ENCODE data around the gene ASAP2.
A peak's percentile ranks its signal among the peaks of the same experiment; 100 is the strongest.

Gene ASAP2

DNA sequence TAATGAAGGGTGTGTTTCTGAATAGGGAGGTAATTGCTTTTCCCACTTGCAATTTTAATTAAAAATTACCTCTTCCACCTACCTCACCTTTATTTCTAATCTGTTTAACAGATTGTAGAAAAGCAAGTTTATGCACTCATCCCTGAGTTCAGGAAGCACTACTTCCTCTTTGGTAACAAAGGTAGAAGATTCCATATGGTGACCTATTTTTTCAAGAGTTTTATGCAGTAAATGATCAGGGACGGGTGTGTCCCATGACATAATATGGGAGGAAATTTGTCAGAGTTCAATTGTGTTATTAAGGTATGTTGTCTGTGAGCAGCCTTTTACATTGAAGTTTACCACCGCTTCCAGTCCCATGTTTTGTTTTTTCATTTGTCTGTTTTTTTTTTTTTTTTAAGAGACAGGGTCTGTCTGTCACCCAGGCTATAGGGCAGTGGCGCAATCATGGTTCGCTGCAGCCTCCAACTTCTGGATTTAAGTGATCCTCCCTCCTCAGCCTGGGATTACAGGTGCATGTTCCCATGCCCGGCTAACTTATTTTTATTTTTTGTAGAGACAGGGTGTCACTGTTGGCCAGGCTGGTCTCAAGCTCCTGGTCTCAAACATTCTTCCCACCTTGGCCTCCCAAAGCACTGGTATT, 68.2 kb downstream of the ASAP2 start:
- DNase-seq (ENCODE audit: low spot score), result no peak

DNA sequence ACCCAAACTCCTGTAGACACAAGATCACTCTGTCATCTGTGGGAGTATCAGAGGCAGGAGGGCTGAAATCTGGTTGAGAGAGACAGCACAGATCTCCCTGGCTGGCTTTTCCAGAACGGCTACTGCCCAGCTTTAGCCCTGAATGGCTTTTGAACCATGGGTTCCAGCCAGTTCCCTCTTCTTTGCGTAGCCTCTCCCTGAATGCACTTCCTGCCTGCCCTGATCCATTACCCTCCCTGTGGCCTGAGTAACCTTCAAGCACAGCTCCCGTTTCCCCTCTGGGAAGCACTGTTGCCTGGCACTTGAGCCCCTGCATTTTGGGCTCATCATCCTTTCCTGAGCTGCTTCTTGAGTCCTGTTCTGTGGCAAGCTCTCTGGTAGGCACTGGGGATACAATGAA, 68.8 kb downstream of the ASAP2 start:
- Histone ChIP-seq H2BK5ac (ENCODE audit: low read length) (no peak overlapping the region), H3K9ac (ENCODE audit: low read depth, low read length, poor library complexity) (peak overlapping the region; percentile 66), H3K27ac (replicated peaks; ENCODE audit: low read length) (no peak overlapping the region), H3K4me2 (ENCODE audit: insufficient read depth, low read length, poor library complexity, severe bottlenecking) (no peak overlapping the region), H3K23ac (ENCODE audit: low read depth, low read length, poor library complexity) (no peak overlapping the region), H2BK12ac (ENCODE audit: low read length) (no peak overlapping the region), H3K27me3 (ENCODE audit: control insufficient read depth in 3 of 3, insufficient read depth in 3 of 3, low read depth in 1 of 3, low read length in 3 of 3) (no peaks in the 10 kb centered on the region), H3K4me3 (ENCODE audit: low read length in 2 of 2) (no peak overlapping the region), H3K4me1 (ENCODE audit: control insufficient read depth in 2 of 2, insufficient read depth in 1 of 2, low read depth in 1 of 2, low read length in 2 of 2) (peaks cover 2 to 4% of the 10 kb centered on the region in 2 donors), H3K79me1 (ENCODE audit: low read depth, low read length) (peaks cover 6% of the 10 kb centered on the region), H2BK15ac (ENCODE audit: low read length) (no peak overlapping the region), H3K4ac (ENCODE audit: low read length) (no peak overlapping the region), H2BK120ac (ENCODE audit: low read depth, low read length) (no peak overlapping the region), H3K9me3 (replicated peaks in 1 of 2; ENCODE audit: control insufficient read depth in 2 of 2, insufficient read depth in 1 of 2, low read depth in 1 of 2, low read length in 2 of 2) (peaks cover 0 to 12% of the 10 kb centered on the region in 2 donors), H4K91ac (ENCODE audit: low read depth, low read length, poor library complexity) (no peak overlapping the region), H3K14ac (ENCODE audit: low read length) (no peak overlapping the region), H3K36me3 (replicated peaks in 1 of 2; ENCODE audit: control insufficient read depth in 2 of 2, insufficient read depth in 2 of 2, low read length in 2 of 2) (peaks cover 6 to 12% of the 10 kb centered on the region in 2 donors), H2AFZ (ENCODE audit: low read length) (no peak overlapping the region), H4K8ac (ENCODE audit: low read depth, low read length) (no peak overlapping the region), H3K18ac (ENCODE audit: low read length) (no peak overlapping the region), H2AK5ac (ENCODE audit: low read depth, low read length) (no peak overlapping the region)
- no peak for DNase-seq (ENCODE audit: low spot score)
- WGBS, 2 donors (ENCODE audit: extremely low coverage in 2 of 2, insufficient read length in 2 of 2, insufficient replicate concordance in 1 of 2), result no CpG with 5 or more reads among the region's 3 CpGs

More for the DNA sequence above, 68.2 kb downstream of the ASAP2 start:
- H3K9me3 ChIP-seq (replicated peaks in 1 of 2; ENCODE audit: control insufficient read depth in 2 of 2, insufficient read depth in 1 of 2, low read depth in 1 of 2, low read length in 2 of 2), result peaks cover 0 to 12% of the 10 kb centered on the region in 2 donors
- WGBS, 2 donors (ENCODE audit: extremely low coverage in 2 of 2, insufficient read length in 2 of 2, insufficient replicate concordance in 1 of 2), result no CpG with 5 or more reads among the region's 5 CpGs
- no peak overlapping the region for H3K23ac ChIP-seq (ENCODE audit: low read depth, low read length, poor library complexity)
- no peak overlapping the region for H2AFZ ChIP-seq (ENCODE audit: low read length)
- H3K4me3 ChIP-seq (ENCODE audit: low read length in 2 of 2), result no peak overlapping the region
- no peak overlapping the region for H4K91ac ChIP-seq (ENCODE audit: low read depth, low read length, poor library complexity)
- no peaks in the 10 kb centered on the region for H3K27me3 ChIP-seq (ENCODE audit: control insufficient read depth in 3 of 3, insufficient read depth in 3 of 3, low read depth in 1 of 3, low read length in 3 of 3)
- H2AK5ac ChIP-seq (ENCODE audit: low read depth, low read length), result no peak overlapping the region
- H3K4me2 ChIP-seq (ENCODE audit: insufficient read depth, low read length, poor library complexity, severe bottlenecking), result no peak overlapping the region
- H2BK120ac ChIP-seq (ENCODE audit: low read depth, low read length), result no peak overlapping the region
- H3K27ac ChIP-seq (replicated peaks; ENCODE audit: low read length), result no peak overlapping the region
- no peak overlapping the region for H3K14ac ChIP-seq (ENCODE audit: low read length)
- H3K4me1 ChIP-seq (ENCODE audit: control insufficient read depth in 2 of 2, insufficient read depth in 1 of 2, low read depth in 1 of 2, low read length in 2 of 2), result peaks cover 4 to 9% of the 10 kb centered on the region in 2 donors
- H3K9ac ChIP-seq (ENCODE audit: low read depth, low read length, poor library complexity), result no peak overlapping the region
- no peak overlapping the region for H2BK12ac ChIP-seq (ENCODE audit: low read length)
- no peak overlapping the region for H2BK15ac ChIP-seq (ENCODE audit: low read length)
- no peak overlapping the region for H2BK5ac ChIP-seq (ENCODE audit: low read length)
- no peak overlapping the region for H3K4ac ChIP-seq (ENCODE audit: low read length)
- H3K18ac ChIP-seq (ENCODE audit: low read length), result no peak overlapping the region
- no peak overlapping the region for H4K8ac ChIP-seq (ENCODE audit: low read depth, low read length)
- peaks cover 6% of the 10 kb centered on the region for H3K79me1 ChIP-seq (ENCODE audit: low read depth, low read length)
- peaks cover 6% of the 10 kb centered on the region in 2 donors for H3K36me3 ChIP-seq (replicated peaks in 1 of 2; ENCODE audit: control insufficient read depth in 2 of 2, insufficient read depth in 2 of 2, low read length in 2 of 2)

DNA sequence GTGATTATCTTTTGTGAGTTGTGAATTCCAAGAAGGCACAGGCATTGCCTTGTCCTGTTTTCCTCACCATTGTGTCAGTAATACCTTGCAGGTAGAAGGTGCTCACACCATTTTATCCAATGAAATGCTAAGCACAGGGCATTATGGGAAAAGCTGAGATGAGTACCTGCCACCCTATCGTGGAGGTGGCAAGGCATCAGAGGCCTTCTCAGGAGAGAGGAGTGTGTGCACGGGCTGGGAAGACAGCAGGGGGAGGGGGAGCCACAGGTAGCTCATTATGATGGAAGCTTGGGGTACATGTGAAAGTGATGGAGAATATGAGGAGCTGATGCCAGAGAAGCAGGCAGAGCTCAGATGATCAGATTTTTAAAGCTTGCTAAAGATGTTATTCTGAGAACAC, 69.5 kb downstream of the ASAP2 start:
- no peaks in the 10 kb centered on the region for H3K27me3 ChIP-seq (ENCODE audit: control insufficient read depth in 3 of 3, insufficient read depth in 3 of 3, low read depth in 1 of 3, low read length in 3 of 3)
- no peak overlapping the region for H4K8ac ChIP-seq (ENCODE audit: low read depth, low read length)
- no peak for DNase-seq (ENCODE audit: low spot score)
- WGBS, 2 donors (ENCODE audit: extremely low coverage in 2 of 2, insufficient read length in 2 of 2, insufficient replicate concordance in 1 of 2), result no CpG with 5 or more reads among the region's 2 CpGs
- peaks cover 0 to 12% of the 10 kb centered on the region in 2 donors for H3K9me3 ChIP-seq (replicated peaks in 1 of 2; ENCODE audit: control insufficient read depth in 2 of 2, insufficient read depth in 1 of 2, low read depth in 1 of 2, low read length in 2 of 2)
- no peak overlapping the region for H2AFZ ChIP-seq (ENCODE audit: low read length)
- H3K23ac ChIP-seq (ENCODE audit: low read depth, low read length, poor library complexity), result no peak overlapping the region
- H3K4me1 ChIP-seq (ENCODE audit: control insufficient read depth in 2 of 2, insufficient read depth in 1 of 2, low read depth in 1 of 2, low read length in 2 of 2), result peaks cover 2 to 4% of the 10 kb centered on the region in 2 donors
- H3K14ac ChIP-seq (ENCODE audit: low read length), result no peak overlapping the region
- no peak overlapping the region for H2BK15ac ChIP-seq (ENCODE audit: low read length)
- peaks cover 6 to 18% of the 10 kb centered on the region in 2 donors for H3K36me3 ChIP-seq (replicated peaks in 1 of 2; ENCODE audit: control insufficient read depth in 2 of 2, insufficient read depth in 2 of 2, low read length in 2 of 2)
- H3K9ac ChIP-seq (ENCODE audit: low read depth, low read length, poor library complexity), result no peak overlapping the region
- H3K18ac ChIP-seq (ENCODE audit: low read length), result no peak overlapping the region
- peaks cover 6% of the 10 kb centered on the region for H3K79me1 ChIP-seq (ENCODE audit: low read depth, low read length)
- no peak overlapping the region for H2BK12ac ChIP-seq (ENCODE audit: low read length)
- no peak overlapping the region for H2BK120ac ChIP-seq (ENCODE audit: low read depth, low read length)
- no peak overlapping the region for H3K4me3 ChIP-seq (ENCODE audit: low read length in 2 of 2)
- H3K27ac ChIP-seq (replicated peaks; ENCODE audit: low read length), result no peak overlapping the region
- H3K4me2 ChIP-seq (ENCODE audit: insufficient read depth, low read length, poor library complexity, severe bottlenecking), result no peak overlapping the region
- no peak overlapping the region for H3K4ac ChIP-seq (ENCODE audit: low read length)
- no peak overlapping the region for H2AK5ac ChIP-seq (ENCODE audit: low read depth, low read length)
- H2BK5ac ChIP-seq (ENCODE audit: low read length), result no peak overlapping the region
- H4K91ac ChIP-seq (ENCODE audit: low read depth, low read length, poor library complexity), result no peak overlapping the region

DNA sequence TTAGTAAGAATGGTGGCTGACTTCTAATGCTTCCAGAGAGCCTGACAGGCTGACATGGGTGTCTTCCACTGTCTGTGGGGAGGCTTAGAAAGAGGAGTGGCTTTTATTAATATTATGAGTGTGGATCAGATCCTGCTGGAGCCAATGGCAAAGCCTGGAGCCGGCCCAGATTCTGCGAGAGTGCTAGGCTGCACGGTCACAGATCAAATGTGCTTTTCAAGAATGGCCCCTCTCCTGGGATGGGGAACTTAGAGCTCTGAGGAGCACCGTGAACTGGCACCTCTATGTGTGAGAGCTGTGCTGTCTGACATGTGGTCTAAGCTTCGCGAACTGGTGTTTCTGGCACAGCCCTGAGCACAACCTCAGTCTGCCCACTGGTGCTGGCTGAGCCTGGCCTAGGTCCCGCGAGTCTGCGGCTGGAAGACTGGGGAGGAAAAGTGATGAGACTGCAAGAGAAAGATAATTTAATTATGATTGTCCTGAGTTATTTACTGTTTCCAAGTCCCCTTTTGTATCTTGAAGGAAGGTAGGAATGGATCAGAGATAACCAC, 70.4 kb downstream of the ASAP2 start:
- Histone ChIP-seq H3K23ac (ENCODE audit: low read depth, low read length, poor library complexity) (no peak overlapping the region), H3K27ac (replicated peaks; ENCODE audit: low read length) (no peak overlapping the region), H3K36me3 (replicated peaks in 1 of 2; ENCODE audit: control insufficient read depth in 2 of 2, insufficient read depth in 2 of 2, low read length in 2 of 2) (peaks cover 5 to 27% of the 10 kb centered on the region in 2 donors), H2BK12ac (ENCODE audit: low read length) (no peak overlapping the region), H3K4me2 (ENCODE audit: insufficient read depth, low read length, poor library complexity, severe bottlenecking) (no peak overlapping the region), H4K8ac (ENCODE audit: low read depth, low read length) (no peak overlapping the region), H2BK15ac (ENCODE audit: low read length) (no peak overlapping the region), H3K4ac (ENCODE audit: low read length) (no peak overlapping the region), H3K27me3 (ENCODE audit: control insufficient read depth in 3 of 3, insufficient read depth in 3 of 3, low read depth in 1 of 3, low read length in 3 of 3) (no peaks in the 10 kb centered on the region), H4K91ac (ENCODE audit: low read depth, low read length, poor library complexity) (peak overlapping the region; percentile 16), H3K14ac (ENCODE audit: low read length) (no peak overlapping the region), H2BK5ac (ENCODE audit: low read length) (peak overlapping the region; percentile 72), H3K4me1 (ENCODE audit: control insufficient read depth in 2 of 2, insufficient read depth in 1 of 2, low read depth in 1 of 2, low read length in 2 of 2) (peaks cover 2 to 4% of the 10 kb centered on the region in 2 donors), H3K9ac (ENCODE audit: low read depth, low read length, poor library complexity) (no peak overlapping the region), H3K9me3 (replicated peaks in 1 of 2; ENCODE audit: control insufficient read depth in 2 of 2, insufficient read depth in 1 of 2, low read depth in 1 of 2, low read length in 2 of 2) (peaks cover 0 to 6% of the 10 kb centered on the region in 2 donors), H3K4me3 (ENCODE audit: low read length in 2 of 2) (no peak overlapping the region), H2BK120ac (ENCODE audit: low read depth, low read length) (no peak overlapping the region), H2AFZ (ENCODE audit: low read length) (no peak overlapping the region), H3K18ac (ENCODE audit: low read length) (no peak overlapping the region), H3K79me1 (ENCODE audit: low read depth, low read length) (peaks cover 6% of the 10 kb centered on the region), H2AK5ac (ENCODE audit: low read depth, low read length) (no peak overlapping the region)
- DNase-seq (ENCODE audit: low spot score), result no peak
- WGBS, 2 donors (ENCODE audit: extremely low coverage in 2 of 2, insufficient read length in 2 of 2, insufficient replicate concordance in 1 of 2), result no CpG with 5 or more reads among the region's 9 CpGs
